KMS-11 (cell line): ENCODE data around the gene GATA6.
"Not testable (repeated sequence)": the region's sequence is repeated elsewhere in the genome, so short reads cannot be mapped to it uniquely, and the experiment has no call there.

ENCODE experiments used
- H2AFZ ChIP-seq: fragments of 200-600 bp; sonication (generic); 2 replicates; pipeline ENCODE4 v1.6.1; 2016; ENCODE audit warnings: antibody characterized with exemption, mixed run types, low read depth
- H3K27ac ChIP-seq: fragments of 200-600 bp; sonication (generic); 2 replicates; pipeline ENCODE4 v1.6.1; 2016; ENCODE audit warnings: mild to moderate bottlenecking, mixed run types
- H3K27me3 ChIP-seq: fragments of 200-600 bp; sonication (generic); 2 replicates; pipeline ENCODE4 v1.6.1; 2017; ENCODE audit warnings: mild to moderate bottlenecking, low read depth, mixed run types, moderate library complexity; ENCODE audit not compliant: insufficient read depth
- H3K36me3 ChIP-seq: fragments of 200-600 bp; sonication (generic); 2 replicates; pipeline ENCODE4 v1.6.1; 2017; ENCODE audit warnings: mild to moderate bottlenecking, mixed run types; ENCODE audit not compliant: insufficient read depth
- H3K4me1 ChIP-seq: fragments of 200-600 bp; sonication (generic); 2 replicates; pipeline ENCODE4 v1.6.1; 2016; ENCODE audit warnings: mild to moderate bottlenecking, low read depth, mixed run types; ENCODE audit not compliant: poor library complexity, severe bottlenecking
- H3K4me2 ChIP-seq: fragments of 200-600 bp; sonication (generic); 2 replicates; pipeline ENCODE4 v1.7.0; 2016; ENCODE audit warnings: mild to moderate bottlenecking, mixed run types
- H3K4me3 ChIP-seq: fragments of 200-600 bp; sonication (generic); IDR thresholded peaks from 2 replicates; pipeline ENCODE4 v1.6.1; 2017; ENCODE audit warnings: low read depth, low read length, mixed read lengths; ENCODE audit not compliant: insufficient read depth
- H3K79me2 ChIP-seq: fragments of 200-600 bp; sonication (generic); 2 replicates; pipeline ENCODE4 v1.6.1; 2016; ENCODE audit warnings: low read depth, mixed run types; ENCODE audit not compliant: insufficient read depth
- H3K9ac ChIP-seq: fragments of 200-600 bp; sonication (generic); 2 replicates; pipeline ENCODE4 v1.6.1; 2016; ENCODE audit warnings: mild to moderate bottlenecking, mixed run types
- H4K20me1 ChIP-seq: fragments of 200-600 bp; sonication (generic); 2 replicates; pipeline ENCODE4 v1.6.1; 2016; ENCODE audit warnings: mild to moderate bottlenecking, mixed run types; ENCODE audit not compliant: insufficient read depth
- TF ChIP-seq, protein P1 (sequence below): fragments of 200-600 bp; sonication (generic); conservative IDR thresholded peaks from 2 replicates; pipeline ENCODE4 v1.6.1; 2017; ENCODE audit warnings: low read depth, mild to moderate bottlenecking, antibody characterized with exemption, low read length, moderate library complexity, mixed read lengths

The GATA6 gene

DNA sequence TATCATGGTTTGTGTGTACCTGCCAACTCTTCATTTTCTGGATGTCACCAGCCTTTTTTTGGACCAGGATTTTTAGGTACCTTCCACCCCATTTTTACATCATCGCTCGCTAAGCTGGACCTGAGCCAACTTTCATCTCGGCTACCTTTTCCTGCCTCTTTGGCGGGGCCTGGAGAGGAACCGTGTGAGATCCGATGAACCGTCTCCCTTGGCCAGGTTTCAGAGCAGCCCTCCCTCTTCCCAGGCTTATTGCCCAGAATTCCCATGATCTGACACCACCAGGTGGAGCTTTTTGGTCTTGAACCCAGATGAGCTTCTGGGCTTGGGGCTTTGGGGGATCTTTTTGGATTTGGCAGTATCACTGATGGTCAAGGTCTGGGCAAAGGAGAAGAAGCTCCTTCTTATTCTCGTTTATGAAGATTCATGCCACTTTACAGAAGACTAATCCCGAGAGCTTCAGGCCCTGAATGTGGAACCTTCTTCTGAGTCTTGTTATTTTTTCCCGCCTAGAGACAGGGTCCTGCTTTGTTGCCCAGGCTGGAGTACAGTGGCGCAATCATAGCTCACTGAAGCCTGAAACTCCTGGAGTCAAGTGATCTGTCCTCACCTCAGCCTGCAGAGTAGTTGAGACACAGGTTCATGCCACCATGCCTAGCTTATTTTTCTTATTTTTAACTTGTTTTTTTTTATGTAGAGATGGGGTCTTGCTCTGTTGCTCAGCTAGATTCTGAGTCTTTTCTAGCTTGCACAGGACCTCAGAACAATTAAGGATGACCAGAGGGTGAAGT is 50.4 kb downstream of the GATA6 start:
- Histone ChIP-seq H3K4me2 (no peak overlapping the region), H3K27me3 (no peaks in the 10 kb centered on the region), H3K9ac (no peak overlapping the region), H3K4me1 (no peaks in the 10 kb centered on the region), H3K27ac (no peak overlapping the region), H2AFZ (no peak overlapping the region), H3K36me3 (no peaks in the 10 kb centered on the region), H4K20me1 (no peaks in the 10 kb centered on the region), H3K79me2 (no peaks in the 10 kb centered on the region), H3K4me3 (no peak overlapping the region)
- TF ChIP-seq, protein P1, sequence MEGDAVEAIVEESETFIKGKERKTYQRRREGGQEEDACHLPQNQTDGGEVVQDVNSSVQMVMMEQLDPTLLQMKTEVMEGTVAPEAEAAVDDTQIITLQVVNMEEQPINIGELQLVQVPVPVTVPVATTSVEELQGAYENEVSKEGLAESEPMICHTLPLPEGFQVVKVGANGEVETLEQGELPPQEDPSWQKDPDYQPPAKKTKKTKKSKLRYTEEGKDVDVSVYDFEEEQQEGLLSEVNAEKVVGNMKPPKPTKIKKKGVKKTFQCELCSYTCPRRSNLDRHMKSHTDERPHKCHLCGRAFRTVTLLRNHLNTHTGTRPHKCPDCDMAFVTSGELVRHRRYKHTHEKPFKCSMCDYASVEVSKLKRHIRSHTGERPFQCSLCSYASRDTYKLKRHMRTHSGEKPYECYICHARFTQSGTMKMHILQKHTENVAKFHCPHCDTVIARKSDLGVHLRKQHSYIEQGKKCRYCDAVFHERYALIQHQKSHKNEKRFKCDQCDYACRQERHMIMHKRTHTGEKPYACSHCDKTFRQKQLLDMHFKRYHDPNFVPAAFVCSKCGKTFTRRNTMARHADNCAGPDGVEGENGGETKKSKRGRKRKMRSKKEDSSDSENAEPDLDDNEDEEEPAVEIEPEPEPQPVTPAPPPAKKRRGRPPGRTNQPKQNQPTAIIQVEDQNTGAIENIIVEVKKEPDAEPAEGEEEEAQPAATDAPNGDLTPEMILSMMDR, result no peak

DNA sequence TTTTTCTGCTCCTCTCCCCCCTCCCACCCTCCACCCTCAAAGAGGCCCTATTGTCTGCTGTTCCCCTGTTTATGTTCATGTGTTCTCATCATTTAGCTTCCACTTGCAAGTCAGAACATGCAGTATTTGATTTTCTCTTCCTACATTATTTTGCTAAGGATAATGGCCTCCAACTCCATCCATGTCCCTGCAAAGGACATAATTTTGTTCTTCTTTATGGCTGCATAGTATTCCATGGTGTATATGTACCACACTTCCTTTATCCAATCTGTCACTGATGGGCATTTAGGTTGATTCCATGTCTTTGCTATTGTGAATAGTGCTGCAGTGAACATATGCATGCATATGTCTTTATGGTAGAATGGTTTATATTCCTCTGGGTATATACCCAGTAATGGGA is 51.2 kb downstream of the GATA6 start:
- H4K20me1 ChIP-seq, H3K27me3 ChIP-seq: not testable (repeated sequence)

DNA sequence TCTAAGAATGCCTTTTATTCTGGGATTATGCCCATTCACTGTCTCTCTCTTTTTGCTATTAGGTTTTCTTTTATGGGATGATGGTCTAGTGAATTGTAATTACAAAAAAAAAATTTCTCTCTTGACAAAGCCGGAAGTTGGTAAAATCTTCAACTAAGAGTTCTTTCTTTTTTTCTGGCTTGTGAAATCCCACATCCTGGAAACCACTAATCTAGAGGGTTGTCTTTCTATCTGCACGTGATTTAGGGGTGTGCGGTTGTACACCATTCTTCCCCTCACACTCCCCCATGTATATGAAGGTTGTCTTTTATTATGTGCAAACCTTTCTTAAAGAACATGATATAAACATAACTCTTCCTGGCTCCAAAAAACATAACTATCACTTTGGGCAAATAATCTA is 52.0 kb downstream of the GATA6 start:
- no peak overlapping the region for H2AFZ ChIP-seq
- no peak overlapping the region for H3K4me3 ChIP-seq
- no peak overlapping the region for H3K9ac ChIP-seq
- no peaks in the 10 kb centered on the region for H3K36me3 ChIP-seq
- H3K27ac ChIP-seq, result no peak overlapping the region
- H3K27me3 ChIP-seq, result no peaks in the 10 kb centered on the region
- H4K20me1 ChIP-seq, result no peaks in the 10 kb centered on the region
- H3K79me2 ChIP-seq, result no peaks in the 10 kb centered on the region
- H3K4me1 ChIP-seq, result no peaks in the 10 kb centered on the region
- H3K4me2 ChIP-seq, result no peak overlapping the region
- TF ChIP-seq, protein P1, result no peak

More for the DNA sequence above, 51.2 kb downstream of the GATA6 start:
- H3K79me2 ChIP-seq, H3K4me3 ChIP-seq, H3K9ac ChIP-seq, H3K4me2 ChIP-seq, H3K4me1 ChIP-seq, H3K36me3 ChIP-seq, H3K27ac ChIP-seq, H2AFZ ChIP-seq: not testable (repeated sequence)

DNA sequence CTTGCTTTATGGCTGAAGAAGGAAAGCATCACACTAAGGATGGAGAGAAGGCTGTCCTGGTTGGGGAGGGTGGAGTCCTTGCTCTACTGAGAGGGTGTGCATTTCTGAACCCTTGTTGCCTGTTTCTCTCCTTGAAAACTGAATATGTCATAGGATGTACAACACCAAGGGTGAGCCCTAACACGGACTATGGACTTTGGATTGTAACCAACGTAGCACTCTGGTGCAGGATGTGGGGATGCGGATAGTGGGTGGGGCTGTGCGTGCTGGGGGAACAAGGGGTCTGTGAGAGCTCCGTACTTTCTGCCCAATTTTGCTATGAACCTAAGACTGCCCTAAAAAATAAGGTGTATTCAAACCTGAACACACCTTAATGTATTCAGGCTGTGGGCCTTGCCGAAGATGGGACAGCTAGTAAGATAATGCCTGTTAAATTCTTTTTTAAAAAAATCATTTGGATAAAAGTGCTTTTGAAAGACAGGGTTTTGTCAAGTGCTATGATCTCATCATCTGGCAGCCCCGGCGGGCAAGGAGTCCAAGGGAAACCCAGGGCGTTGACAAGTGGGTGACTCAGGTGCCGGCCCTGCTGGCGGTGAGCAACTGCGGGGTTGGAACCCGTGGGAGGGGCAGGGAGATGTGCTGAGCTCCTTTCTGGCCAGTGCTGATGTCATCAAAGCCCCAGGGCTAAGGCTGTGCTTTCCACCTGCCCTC is 54.0 kb downstream of the GATA6 start:
- Histone ChIP-seq H2AFZ (no peak overlapping the region), H3K9ac (no peak overlapping the region), H3K27me3 (no peaks in the 10 kb centered on the region), H3K4me1 (no peaks in the 10 kb centered on the region), H3K4me3 (no peak overlapping the region), H3K36me3 (no peaks in the 10 kb centered on the region), H3K79me2 (no peaks in the 10 kb centered on the region), H3K4me2 (no peak overlapping the region), H4K20me1 (no peaks in the 10 kb centered on the region), H3K27ac (no peak overlapping the region)
- TF ChIP-seq, protein P1, result no peak

DNA sequence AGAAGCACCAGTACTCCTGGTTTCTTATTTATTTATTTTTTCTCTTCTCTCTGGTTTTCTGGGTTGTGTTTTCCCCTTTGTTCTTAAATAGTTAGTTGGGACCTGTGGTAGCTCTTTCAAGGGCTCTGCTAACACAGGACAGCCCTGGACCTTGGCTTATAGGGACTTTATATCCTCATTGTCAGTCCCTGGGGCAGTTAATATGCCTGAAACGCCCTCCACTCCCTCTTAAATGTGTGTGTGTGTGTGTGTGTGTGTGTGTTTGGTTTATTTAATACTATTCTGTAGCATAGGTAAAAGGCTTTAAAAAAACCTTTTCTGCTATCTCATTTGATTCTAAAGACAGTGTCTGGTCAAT is 54.6 kb downstream of the GATA6 start:
- no peaks in the 10 kb centered on the region for H3K36me3 ChIP-seq
- no peak overlapping the region for H3K4me3 ChIP-seq
- TF ChIP-seq, protein P1, result no peak
- no peak overlapping the region for H3K27ac ChIP-seq
- H3K27me3 ChIP-seq, result no peaks in the 10 kb centered on the region
- H3K4me1 ChIP-seq, result no peaks in the 10 kb centered on the region
- H3K4me2 ChIP-seq, result no peak overlapping the region
- H3K9ac ChIP-seq, result no peak overlapping the region
- no peak overlapping the region for H2AFZ ChIP-seq
- H4K20me1 ChIP-seq, result no peaks in the 10 kb centered on the region
- H3K79me2 ChIP-seq, result no peaks in the 10 kb centered on the region
